ENCODE measurements around the gene LSM11. TPM values are rescaled to one million over a fixed set of nuclear protein-coding genes. Genes with fewer than 3 reads are reported as not detected.
"Not testable (repeated sequence)": the region's sequence is repeated elsewhere in the genome, so short reads cannot be mapped to it uniquely, and the experiment has no call there.

LSM11 gene
- 26.4 and 30.6 TPM in 2 replicates for polyA plus RNA-seq
- 64.8 and 71.3 TPM in 2 replicates for polyA minus RNA-seq

DNA sequence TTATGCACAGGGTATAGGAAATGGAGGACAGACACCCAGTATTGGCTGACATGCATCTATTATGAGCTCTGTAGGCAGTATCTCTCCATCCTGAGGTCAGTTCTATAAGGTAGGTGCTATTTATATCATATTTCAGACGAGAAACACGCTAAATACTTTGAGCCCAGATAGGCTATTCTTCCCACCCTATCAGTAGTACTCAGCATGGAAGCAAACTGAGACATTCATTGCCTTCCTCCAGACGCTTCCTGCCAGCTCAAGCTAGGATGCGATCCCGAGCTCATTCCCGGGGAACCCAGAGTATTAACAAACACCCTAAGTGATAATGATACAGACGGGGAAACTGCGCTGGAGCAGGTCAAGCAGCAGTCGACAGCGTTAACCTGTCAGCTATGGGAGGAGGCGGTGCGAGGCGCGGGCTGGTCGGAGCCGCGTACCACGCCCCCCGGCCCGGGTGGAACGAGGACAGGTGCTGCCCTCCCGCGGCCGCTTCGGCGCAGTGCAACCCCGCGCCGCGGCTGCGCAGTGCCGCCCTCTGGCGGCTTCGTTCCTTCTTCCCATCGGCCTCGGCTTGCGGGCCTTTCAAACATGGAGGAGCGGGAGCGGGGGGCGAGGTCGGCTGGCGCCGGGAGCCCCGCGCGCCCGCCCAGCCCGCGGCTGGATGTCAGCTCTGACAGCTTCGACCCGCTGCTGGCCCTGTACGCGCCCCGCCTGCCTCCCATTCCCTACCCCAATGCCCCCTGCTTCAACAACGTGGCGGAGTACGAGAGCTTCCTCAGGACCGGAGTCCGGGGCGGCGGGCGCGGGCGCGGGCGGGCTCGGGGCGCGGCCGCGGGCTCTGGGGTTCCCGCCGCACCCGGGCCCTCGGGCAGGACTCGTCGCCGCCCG is at the start of gene LSM11:
Gene LSM11 (plus strand): TSS at position 550 of the 888 bp plus-strand sequence. CDS start 39 bp downstream, at position 589.
- H3K9me3 ChIP-seq (ENCODE audit: low read length), result no peaks in the 10 kb centered on the region

DNA sequence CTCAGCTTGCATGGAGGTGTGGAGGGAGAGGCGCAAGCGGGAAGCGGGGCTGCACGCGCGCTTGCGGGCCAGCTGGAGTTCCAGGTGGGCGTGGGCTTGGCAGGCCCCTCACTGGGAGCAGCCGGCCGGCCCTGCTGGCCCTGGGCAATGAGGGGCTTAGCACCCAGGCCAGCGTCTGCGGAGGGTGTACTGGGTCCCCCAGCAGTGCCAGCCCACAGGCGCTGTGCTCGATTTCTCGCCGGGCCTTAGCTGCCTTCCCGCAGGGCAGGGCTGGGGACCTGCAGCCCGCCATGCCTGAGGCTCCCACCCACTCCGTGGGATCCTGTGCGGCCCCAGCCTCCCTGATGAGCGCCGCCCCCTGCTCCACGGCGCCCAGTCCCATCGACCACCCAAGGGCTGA is 49.7 kb upstream of the LSM11 start:
- H3K27me3 ChIP-seq (ENCODE audit: insufficient read depth, low read depth, low read length); H4K20me1 ChIP-seq (ENCODE audit: insufficient read depth); H2AFZ ChIP-seq (ENCODE audit: low read depth, low read length); H3K79me2 ChIP-seq (replicated peaks; ENCODE audit: insufficient read depth, low read length); H3K4me3 ChIP-seq (ENCODE audit: low read length); H3K9ac ChIP-seq (ENCODE audit: low read length); H3F3A ChIP-seq (ENCODE audit: insufficient read depth, low read length, poor library complexity, severe bottlenecking); H3K36me3 ChIP-seq (ENCODE audit: insufficient read depth, low read length); H3K27ac ChIP-seq (ENCODE audit: low read length); H3K9me2 ChIP-seq (ENCODE audit: insufficient read depth, low read length); H3K9me3 ChIP-seq (ENCODE audit: low read length); H3K4me2 ChIP-seq (ENCODE audit: low read length): not testable (repeated sequence)

More for the DNA sequence above, at the start of gene LSM11:
- Histone ChIP-seq H2AFZ (ENCODE audit: low read depth, low read length) (peak within 1 kb of the TSS; percentile 58), H3K9ac (ENCODE audit: low read length) (peak within 1 kb of the TSS; percentile 76), H3K4me2 (ENCODE audit: low read length) (peak within 1 kb of the TSS; percentile 90), H4K20me1 (ENCODE audit: insufficient read depth) (no peaks in the 10 kb centered on the region), H3K36me3 (ENCODE audit: insufficient read depth, low read length) (no peaks in the 10 kb centered on the region), H3K4me3 (ENCODE audit: low read length) (peak within 1 kb of the TSS; percentile 85), H3F3A (ENCODE audit: insufficient read depth, low read length, poor library complexity, severe bottlenecking) (no peaks in the 10 kb centered on the region), H3K27ac (ENCODE audit: low read length) (peak within 1 kb of the TSS; percentile 40), H3K9me2 (ENCODE audit: insufficient read depth, low read length) (no peaks in the 10 kb centered on the region), H3K27me3 (ENCODE audit: insufficient read depth, low read depth, low read length) (no peaks in the 10 kb centered on the region), H3K79me2 (replicated peaks; ENCODE audit: insufficient read depth, low read length) (peaks cover 13% of the 10 kb centered on the region)
- TF ChIP-seq POLR2AphosphoS5 (IDR thresholded peaks at IDR 0.05) (peak; percentile 67), RAD21 (conservative IDR thresholded peaks at IDR 0.05) (peak; percentile 91), MXI1 (conservative IDR thresholded peaks at IDR 0.05; ENCODE audit: poor library complexity, severe bottlenecking) (peak; percentile 94), EZH2 (IDR thresholded peaks at IDR 0.05; ENCODE audit: borderline replicate concordance, insufficient read depth, low read length, poor library complexity, severe bottlenecking) (no peak), SMC3 (conservative IDR thresholded peaks at IDR 0.05; ENCODE audit: poor library complexity) (peak; percentile 90), TAF1 (IDR thresholded peaks at IDR 0.05; ENCODE audit: low read depth) (no peak), EP300 (conservative IDR thresholded peaks at IDR 0.05; ENCODE audit: poor library complexity, severe bottlenecking) (peak; percentile 42), REST (IDR thresholded peaks at IDR 0.05; ENCODE audit: borderline replicate concordance) (peak; percentile 33)
- TF ChIP-seq, protein P1, sequence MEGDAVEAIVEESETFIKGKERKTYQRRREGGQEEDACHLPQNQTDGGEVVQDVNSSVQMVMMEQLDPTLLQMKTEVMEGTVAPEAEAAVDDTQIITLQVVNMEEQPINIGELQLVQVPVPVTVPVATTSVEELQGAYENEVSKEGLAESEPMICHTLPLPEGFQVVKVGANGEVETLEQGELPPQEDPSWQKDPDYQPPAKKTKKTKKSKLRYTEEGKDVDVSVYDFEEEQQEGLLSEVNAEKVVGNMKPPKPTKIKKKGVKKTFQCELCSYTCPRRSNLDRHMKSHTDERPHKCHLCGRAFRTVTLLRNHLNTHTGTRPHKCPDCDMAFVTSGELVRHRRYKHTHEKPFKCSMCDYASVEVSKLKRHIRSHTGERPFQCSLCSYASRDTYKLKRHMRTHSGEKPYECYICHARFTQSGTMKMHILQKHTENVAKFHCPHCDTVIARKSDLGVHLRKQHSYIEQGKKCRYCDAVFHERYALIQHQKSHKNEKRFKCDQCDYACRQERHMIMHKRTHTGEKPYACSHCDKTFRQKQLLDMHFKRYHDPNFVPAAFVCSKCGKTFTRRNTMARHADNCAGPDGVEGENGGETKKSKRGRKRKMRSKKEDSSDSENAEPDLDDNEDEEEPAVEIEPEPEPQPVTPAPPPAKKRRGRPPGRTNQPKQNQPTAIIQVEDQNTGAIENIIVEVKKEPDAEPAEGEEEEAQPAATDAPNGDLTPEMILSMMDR (IDR thresholded peaks at IDR 0.05; ENCODE audit: poor library complexity, severe bottlenecking), result peak; percentile 100

DNA sequence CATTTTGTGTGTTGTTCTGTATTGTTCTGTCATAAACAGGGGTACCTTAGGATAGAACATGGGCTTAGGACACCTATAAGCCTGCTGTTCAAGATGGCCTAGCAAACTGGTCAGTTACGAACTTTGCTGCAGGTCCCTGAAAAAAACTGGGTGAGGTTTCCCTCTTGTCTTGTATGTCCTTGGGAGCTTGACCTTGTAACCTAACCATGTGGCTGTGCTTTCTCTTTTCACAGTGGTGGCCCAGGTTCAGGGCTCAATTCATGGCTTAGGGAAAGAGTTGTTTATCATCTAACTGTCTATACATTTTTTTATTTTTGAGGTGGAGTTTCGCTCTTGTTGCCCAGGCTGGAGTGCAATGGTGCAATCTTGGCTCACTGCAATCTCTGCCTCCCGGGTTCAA is 47.4 kb upstream of the LSM11 start:
- not testable (repeated sequence) for H3K9me2 ChIP-seq (ENCODE audit: insufficient read depth, low read length); H3K9me3 ChIP-seq (ENCODE audit: low read length); H3K27ac ChIP-seq (ENCODE audit: low read length); H3K4me3 ChIP-seq (ENCODE audit: low read length); H3F3A ChIP-seq (ENCODE audit: insufficient read depth, low read length, poor library complexity, severe bottlenecking); H3K27me3 ChIP-seq (ENCODE audit: insufficient read depth, low read depth, low read length); H3K36me3 ChIP-seq (ENCODE audit: insufficient read depth, low read length); H4K20me1 ChIP-seq (ENCODE audit: insufficient read depth); H3K9ac ChIP-seq (ENCODE audit: low read length); H2AFZ ChIP-seq (ENCODE audit: low read depth, low read length); H3K79me2 ChIP-seq (replicated peaks; ENCODE audit: insufficient read depth, low read length); H3K4me2 ChIP-seq (ENCODE audit: low read length)

DNA sequence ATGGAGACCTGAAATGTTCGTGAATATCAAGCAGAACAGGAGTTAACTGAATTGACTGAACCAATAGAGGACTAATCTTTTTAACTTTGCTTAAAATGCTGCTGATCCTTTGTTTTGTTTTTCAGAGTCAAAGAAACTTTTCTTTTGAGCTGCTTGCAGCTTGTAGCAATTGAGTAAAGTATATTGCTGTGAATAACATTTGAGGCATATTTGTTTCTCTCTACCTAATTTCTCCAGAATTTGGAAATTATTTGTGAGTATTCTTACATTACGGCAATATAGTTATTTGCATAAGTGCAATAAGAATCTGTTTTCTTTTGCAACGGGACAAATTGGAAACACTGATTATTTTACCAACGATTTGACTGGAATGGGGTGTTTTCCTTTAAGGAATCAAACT is 44.8 kb upstream of the LSM11 start:
- H3K4me3 ChIP-seq (ENCODE audit: low read length); H3K27me3 ChIP-seq (ENCODE audit: insufficient read depth, low read depth, low read length); H3K9me3 ChIP-seq (ENCODE audit: low read length): not testable (repeated sequence)

More for the DNA sequence above, 44.8 kb upstream of the LSM11 start:
- H3K79me2 ChIP-seq (replicated peaks; ENCODE audit: insufficient read depth, low read length); H4K20me1 ChIP-seq (ENCODE audit: insufficient read depth); H3K9me2 ChIP-seq (ENCODE audit: insufficient read depth, low read length); H3K27ac ChIP-seq (ENCODE audit: low read length); H3F3A ChIP-seq (ENCODE audit: insufficient read depth, low read length, poor library complexity, severe bottlenecking); H3K9ac ChIP-seq (ENCODE audit: low read length); H3K4me2 ChIP-seq (ENCODE audit: low read length); H3K36me3 ChIP-seq (ENCODE audit: insufficient read depth, low read length); H2AFZ ChIP-seq (ENCODE audit: low read depth, low read length): not testable (repeated sequence)
